ENCODE measurements around the gene HDDC2. TPM values are rescaled to one million over a fixed set of nuclear protein-coding genes. Genes with fewer than 3 reads are reported as not detected.

HDDC2 gene
- total RNA-seq, 1 experiment from 2014 or later = 55.2 TPM

DNA sequence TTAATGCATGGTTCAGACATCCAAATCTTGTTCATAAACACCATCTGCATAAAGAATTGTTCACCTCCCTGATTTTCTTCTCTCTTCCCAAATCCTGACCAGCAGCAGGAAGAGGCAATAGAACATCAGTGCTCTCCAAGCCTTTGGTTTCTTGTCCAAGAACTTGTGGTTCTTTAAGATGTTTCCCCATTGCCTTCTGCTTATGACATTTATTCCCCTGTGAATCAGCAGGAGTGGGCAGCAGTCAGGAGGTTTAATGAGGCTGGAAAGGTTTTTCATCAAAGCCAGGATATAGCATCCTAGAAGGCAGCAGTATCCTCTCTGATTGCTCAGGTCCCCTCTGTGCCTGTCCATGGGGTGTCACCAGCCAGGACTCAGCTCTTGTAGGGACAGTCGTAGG, 5.3 kb downstream of the HDDC2 start:
- no peaks in the 10 kb centered on the region for H3F3A ChIP-seq (ENCODE audit: insufficient read depth, low read depth)
- no peaks in the 10 kb centered on the region for H3K27me3 ChIP-seq (ENCODE audit: insufficient read depth, low read depth)
- no peak overlapping the region for H2AFZ ChIP-seq
- CTCF ChIA-PET = no interaction called here
- no peaks in the 10 kb centered on the region for H3K9me2 ChIP-seq (ENCODE audit: insufficient read depth)
- peaks cover 12% of the 10 kb centered on the region for H3K4me1 ChIP-seq (replicated peaks; ENCODE audit: insufficient read depth)
- POLR2A ChIA-PET (ENCODE audit: unreplicated experiment) = no interaction called here
- no TSS peak for BruUV-seq (replicated peaks)
- H3K27ac ChIP-seq = no peak overlapping the region
- H3K79me2 ChIP-seq (ENCODE audit: low read depth) = peaks cover 28% of the 10 kb centered on the region
- no peaks in the 10 kb centered on the region for H4K20me1 ChIP-seq (ENCODE audit: insufficient read depth)
- peaks cover 65% of the 10 kb centered on the region for H3K36me3 ChIP-seq (ENCODE audit: low read depth)
- intact Hi-C loops (cut with micrococcal nuclease; ENCODE audit: unreplicated experiment) = no loop called here
- no peaks in the 10 kb centered on the region for H3K9me3 ChIP-seq (ENCODE audit: insufficient read depth, low read depth)
- TF ChIP-seq EZH2 (IDR thresholded peaks at IDR 0.05; ENCODE audit: low read depth) = no peak
- DNase-seq = no peak
- H3K4me3 ChIP-seq = no peak overlapping the region
- no peak overlapping the region for H3K4me2 ChIP-seq

DNA sequence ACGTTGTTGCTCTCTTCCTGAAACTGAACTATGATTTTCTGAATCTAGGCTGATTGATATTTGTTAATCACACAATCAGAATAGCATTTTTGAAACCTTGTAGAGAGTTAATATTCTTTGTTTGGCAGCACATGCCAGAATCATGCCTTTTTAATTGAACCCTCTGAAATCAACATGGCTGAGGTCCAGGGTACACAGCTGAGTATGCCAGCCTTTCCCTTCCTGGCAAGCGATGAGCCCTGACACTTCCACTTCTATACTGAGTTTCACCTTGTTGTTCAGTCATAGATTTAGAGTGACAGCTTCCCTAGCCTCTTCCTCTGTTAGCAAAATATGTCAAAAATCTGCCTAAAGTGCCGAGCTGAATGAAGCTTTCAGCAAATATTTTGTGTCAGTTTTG, 6.8 kb downstream of the HDDC2 start:
- Histone ChIP-seq H3K27me3 (ENCODE audit: insufficient read depth, low read depth) (no peaks in the 10 kb centered on the region), H4K20me1 (ENCODE audit: insufficient read depth) (no peaks in the 10 kb centered on the region), H3K79me2 (ENCODE audit: low read depth) (peaks cover 14% of the 10 kb centered on the region), H3K9me3 (ENCODE audit: insufficient read depth, low read depth) (no peaks in the 10 kb centered on the region), H3K4me3 (no peak overlapping the region), H3K4me2 (no peak overlapping the region), H3K36me3 (ENCODE audit: low read depth) (peaks cover 66% of the 10 kb centered on the region), H3F3A (ENCODE audit: insufficient read depth, low read depth) (no peaks in the 10 kb centered on the region; the same call in 1 of the 2 replicates), H3K9me2 (ENCODE audit: insufficient read depth) (no peaks in the 10 kb centered on the region), H3K27ac (no peak overlapping the region), H2AFZ (no peak overlapping the region), H3K4me1 (replicated peaks; ENCODE audit: insufficient read depth) (peaks cover 2% of the 10 kb centered on the region)
- intact Hi-C loops (cut with micrococcal nuclease; ENCODE audit: unreplicated experiment) = no loop called here
- CTCF ChIA-PET = no interaction called here
- TF ChIP-seq, protein P1, sequence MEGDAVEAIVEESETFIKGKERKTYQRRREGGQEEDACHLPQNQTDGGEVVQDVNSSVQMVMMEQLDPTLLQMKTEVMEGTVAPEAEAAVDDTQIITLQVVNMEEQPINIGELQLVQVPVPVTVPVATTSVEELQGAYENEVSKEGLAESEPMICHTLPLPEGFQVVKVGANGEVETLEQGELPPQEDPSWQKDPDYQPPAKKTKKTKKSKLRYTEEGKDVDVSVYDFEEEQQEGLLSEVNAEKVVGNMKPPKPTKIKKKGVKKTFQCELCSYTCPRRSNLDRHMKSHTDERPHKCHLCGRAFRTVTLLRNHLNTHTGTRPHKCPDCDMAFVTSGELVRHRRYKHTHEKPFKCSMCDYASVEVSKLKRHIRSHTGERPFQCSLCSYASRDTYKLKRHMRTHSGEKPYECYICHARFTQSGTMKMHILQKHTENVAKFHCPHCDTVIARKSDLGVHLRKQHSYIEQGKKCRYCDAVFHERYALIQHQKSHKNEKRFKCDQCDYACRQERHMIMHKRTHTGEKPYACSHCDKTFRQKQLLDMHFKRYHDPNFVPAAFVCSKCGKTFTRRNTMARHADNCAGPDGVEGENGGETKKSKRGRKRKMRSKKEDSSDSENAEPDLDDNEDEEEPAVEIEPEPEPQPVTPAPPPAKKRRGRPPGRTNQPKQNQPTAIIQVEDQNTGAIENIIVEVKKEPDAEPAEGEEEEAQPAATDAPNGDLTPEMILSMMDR (conservative IDR thresholded peaks at IDR 0.05) = no peak
- TF ChIP-seq EZH2 (IDR thresholded peaks at IDR 0.05; ENCODE audit: low read depth) = no peak
- POLR2A ChIA-PET (ENCODE audit: unreplicated experiment) = no interaction called here
- BruUV-seq (replicated peaks) = no TSS peak
- DNase-seq = no peak

DNA sequence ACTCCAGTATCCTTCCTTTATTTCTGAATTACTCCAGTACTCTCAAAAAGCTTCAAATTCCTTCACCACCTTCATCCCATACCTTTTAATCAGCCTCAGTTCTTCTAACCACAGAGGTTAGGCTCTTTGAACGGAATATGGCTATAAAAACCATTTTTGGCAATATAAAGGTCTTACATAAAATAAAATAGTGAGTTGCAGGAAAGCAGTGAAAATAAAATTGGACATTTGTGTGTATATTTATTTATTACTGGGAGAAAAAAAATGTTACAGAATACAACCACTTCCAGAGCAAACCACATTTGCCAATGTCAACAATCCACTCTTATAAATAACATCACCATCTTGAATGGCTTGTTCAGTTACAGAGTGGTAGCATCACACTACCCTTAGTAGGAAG, 7.7 kb downstream of the HDDC2 start:
- BruUV-seq (replicated peaks) = no TSS peak
- no peaks in the 10 kb centered on the region for H4K20me1 ChIP-seq (ENCODE audit: insufficient read depth)
- no peak overlapping the region for H2AFZ ChIP-seq
- TF ChIP-seq, protein P1 (conservative IDR thresholded peaks at IDR 0.05) = no peak
- TF ChIP-seq EZH2 (IDR thresholded peaks at IDR 0.05; ENCODE audit: low read depth) = no peak
- H3K27ac ChIP-seq = no peak overlapping the region
- ChIA-PET CTCF (interaction anchor here (0.6 kb wide), 1 partner anchor 281 kb away, joined by 5 read pairs; no protein-coding TSS in a partner anchor), POLR2A (ENCODE audit: unreplicated experiment) (no interaction called here)
- H3K79me2 ChIP-seq (ENCODE audit: low read depth) = peaks cover 6% of the 10 kb centered on the region; the same call in 1 of the 2 replicates
- intact Hi-C loops (cut with micrococcal nuclease; ENCODE audit: unreplicated experiment) = no loop called here
- no peak overlapping the region for H3K4me2 ChIP-seq
- no peaks in the 10 kb centered on the region for H3K4me1 ChIP-seq (replicated peaks; ENCODE audit: insufficient read depth)
- H3K4me3 ChIP-seq = no peak overlapping the region
- no peaks in the 10 kb centered on the region for H3K9me3 ChIP-seq (ENCODE audit: insufficient read depth, low read depth)
- no peaks in the 10 kb centered on the region; the same call in 1 of the 2 replicates for H3F3A ChIP-seq (ENCODE audit: insufficient read depth, low read depth)
- no peaks in the 10 kb centered on the region for H3K9me2 ChIP-seq (ENCODE audit: insufficient read depth)
- H3K36me3 ChIP-seq (ENCODE audit: low read depth) = peaks cover 57% of the 10 kb centered on the region
- no peak for DNase-seq
- no peaks in the 10 kb centered on the region for H3K27me3 ChIP-seq (ENCODE audit: insufficient read depth, low read depth)

DNA sequence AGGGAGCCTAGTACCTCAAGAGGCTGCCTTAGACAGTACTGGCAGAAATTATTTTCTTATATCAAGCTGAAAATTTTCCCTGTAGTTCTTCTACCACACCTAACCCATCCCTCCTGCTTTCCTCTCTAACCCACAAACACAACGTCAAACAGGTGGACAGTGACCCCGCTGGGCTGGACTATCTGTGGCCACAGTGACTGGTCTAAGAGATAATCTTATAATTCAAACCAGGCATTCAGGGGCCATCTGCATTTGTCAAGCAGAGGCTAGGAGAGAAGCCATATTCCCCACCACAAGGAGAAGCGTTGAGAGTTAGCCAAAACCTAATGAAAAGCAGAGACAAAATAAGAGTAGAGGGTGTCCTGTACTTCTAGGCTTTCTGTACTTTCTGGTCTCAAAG, 8.2 kb downstream of the HDDC2 start:
- POLR2A ChIA-PET (ENCODE audit: unreplicated experiment) = no interaction called here
- H3K9me3 ChIP-seq (ENCODE audit: insufficient read depth, low read depth) = no peaks in the 10 kb centered on the region
- H2AFZ ChIP-seq = no peak overlapping the region
- H3K4me2 ChIP-seq = no peak overlapping the region
- H3K4me3 ChIP-seq = no peak overlapping the region
- DNase-seq = no peak
- no peaks in the 10 kb centered on the region for H3K27me3 ChIP-seq (ENCODE audit: insufficient read depth, low read depth)
- TF ChIP-seq, protein P1 (conservative IDR thresholded peaks at IDR 0.05) = no peak
- TF ChIP-seq EZH2 (IDR thresholded peaks at IDR 0.05; ENCODE audit: low read depth) = no peak
- H3K9me2 ChIP-seq (ENCODE audit: insufficient read depth) = no peaks in the 10 kb centered on the region
- BruUV-seq (replicated peaks) = no TSS peak
- H4K20me1 ChIP-seq (ENCODE audit: insufficient read depth) = no peaks in the 10 kb centered on the region
- H3K27ac ChIP-seq = no peak overlapping the region
- H3K36me3 ChIP-seq (ENCODE audit: low read depth) = peaks cover 54% of the 10 kb centered on the region
- no peaks in the 10 kb centered on the region; the same call in 1 of the 2 replicates for H3F3A ChIP-seq (ENCODE audit: insufficient read depth, low read depth)
- peaks cover 1% of the 10 kb centered on the region; the same call in 1 of the 2 replicates for H3K79me2 ChIP-seq (ENCODE audit: low read depth)
- intact Hi-C loops (cut with micrococcal nuclease; ENCODE audit: unreplicated experiment) = no loop called here
- CTCF ChIA-PET = interaction anchor here (0.6 kb wide), 1 partner anchor 281 kb away, joined by 5 read pairs; no protein-coding TSS in a partner anchor
- H3K4me1 ChIP-seq (replicated peaks; ENCODE audit: insufficient read depth) = no peaks in the 10 kb centered on the region

Measured in PC-9 (cell line).